Activated T-helper 9 cell treated with anti-CD3 and anti-CD28 coated beads, Interleukin-2, amount 50 U/mL, for 16 hours (primary cell): ENCODE measurements around the gene LMF1.

Source experiments
- DNase-seq: peaks from one replicate; pipeline ENCODE4 v3.0.0-alpha.2; 2020; ENCODE audit warnings: low read depth

LMF1 gene

GRCh38 chr16:970766-971581 lies at the start of gene LMF1:
LMF1 (minus strand) TSS chr16:970984; CDS start chr16:970980, 4 bp downstream.
- peak; percentile 91 for DNase-seq

DNA sequence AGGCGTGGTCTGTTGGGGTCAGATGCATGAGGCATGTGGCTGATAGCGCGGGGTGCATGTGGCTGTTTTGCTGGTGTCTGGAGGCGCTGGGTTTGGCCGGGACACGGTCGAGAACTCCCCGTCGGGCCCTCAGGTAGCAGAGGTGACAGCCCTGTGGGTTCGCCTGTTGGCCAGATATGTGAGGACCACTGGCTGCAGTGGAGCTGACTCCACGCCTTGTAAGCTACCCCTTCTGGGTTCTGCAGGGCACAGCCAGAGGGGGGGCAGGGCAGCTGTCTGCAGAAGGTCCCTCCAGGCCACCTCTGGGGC lies 49.3 kb upstream of the LMF1 start:
- no peak for DNase-seq

- no peak for DNase-seq
These were observed 48.7 kb upstream of the LMF1 start for GRCh38 chr16:1019231-1020090.

DNA sequence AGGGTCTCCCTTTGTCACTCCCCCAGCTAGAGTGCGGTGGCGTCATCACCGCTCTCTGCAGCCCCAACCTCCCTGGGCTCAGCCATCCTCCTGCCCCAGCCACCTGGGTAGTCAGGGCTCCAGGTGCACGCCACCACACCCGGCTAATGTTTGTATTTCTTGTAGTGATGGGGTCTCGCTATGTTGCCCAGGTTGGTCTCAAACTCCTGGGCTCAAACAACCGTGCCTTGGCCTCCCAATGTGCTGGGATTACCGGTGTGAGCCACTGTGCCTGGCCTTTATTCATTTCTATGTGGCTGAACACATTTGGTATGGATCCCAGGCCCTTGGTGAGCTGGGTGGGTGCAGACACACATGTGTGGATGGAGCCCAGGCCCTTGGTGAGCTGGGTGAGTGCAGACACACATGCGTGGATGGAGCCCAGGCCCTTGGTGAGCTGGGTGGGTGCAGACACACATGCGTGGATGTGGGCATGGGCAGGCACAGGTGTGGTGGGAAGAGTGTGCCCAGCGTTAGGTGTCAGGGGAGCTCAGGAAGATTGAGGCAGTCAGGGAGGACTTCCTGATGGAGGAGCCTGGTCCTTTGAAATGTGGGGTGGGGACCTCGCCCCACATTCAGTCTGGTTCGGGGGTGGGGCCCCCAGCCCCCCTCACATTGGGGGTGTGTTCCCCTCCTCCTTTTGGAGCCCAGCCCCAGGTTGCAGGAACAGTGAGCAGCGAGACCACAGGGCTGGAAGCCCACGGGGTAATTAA lies 47.8 kb upstream of the LMF1 start:
- DNase-seq: no peak

DNA sequence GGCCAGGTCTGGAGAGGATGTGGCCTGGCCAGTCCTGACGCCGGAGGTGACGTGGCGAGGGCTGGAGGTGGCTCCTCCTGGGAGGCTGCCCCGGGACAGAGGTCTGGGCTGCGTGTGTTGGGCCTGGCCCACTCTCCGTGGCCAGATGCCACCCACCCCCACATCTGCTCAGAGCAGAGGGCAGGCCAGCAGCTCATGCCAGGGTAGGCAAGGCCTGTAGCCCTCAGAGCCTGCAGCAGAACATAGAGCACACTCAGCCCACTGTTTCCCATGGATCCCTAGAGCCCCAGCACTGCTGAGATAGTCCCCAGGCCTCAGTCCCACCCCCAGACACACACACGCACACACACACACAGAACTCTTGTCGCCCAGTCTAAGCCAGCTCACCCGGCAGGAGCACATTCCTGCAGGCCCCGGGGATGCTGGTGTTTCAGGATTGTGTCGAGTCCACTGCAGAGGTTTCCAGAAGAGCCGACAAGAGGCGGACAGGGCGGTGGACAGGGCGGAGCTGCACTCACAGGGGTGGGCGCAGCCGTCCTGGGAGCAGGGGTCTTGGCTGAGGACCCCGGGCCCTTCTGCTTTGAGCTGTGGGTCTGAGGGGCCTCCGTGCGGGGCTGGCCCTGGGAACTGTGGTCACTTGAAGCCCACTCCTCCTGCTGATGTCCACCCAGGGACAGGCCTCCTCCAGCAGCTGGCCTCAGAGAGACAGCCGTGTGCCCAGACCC lies 44.1 kb upstream of the LMF1 start:
- DNase-seq: no peak

- no peak for DNase-seq
These were observed 43.4 kb upstream of the LMF1 start for GRCh38 chr16:1014221-1014620.

DNA sequence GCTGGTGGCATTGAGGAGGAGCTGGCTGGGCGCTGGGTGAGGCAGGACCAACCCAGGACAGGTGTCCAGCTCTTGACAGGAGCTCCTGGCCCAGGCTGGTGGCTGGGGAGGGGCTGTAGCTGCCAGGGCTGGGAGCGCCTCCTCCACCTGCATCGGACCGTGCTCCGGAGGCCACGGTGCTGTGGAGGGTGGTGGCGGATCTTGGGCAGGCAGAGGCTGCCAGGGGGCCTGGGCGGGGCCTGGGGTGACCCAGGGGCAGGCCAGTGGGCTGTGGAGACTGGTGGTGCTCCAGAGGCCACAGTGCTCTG lies 42.8 kb upstream of the LMF1 start:
- no peak for DNase-seq

DNA sequence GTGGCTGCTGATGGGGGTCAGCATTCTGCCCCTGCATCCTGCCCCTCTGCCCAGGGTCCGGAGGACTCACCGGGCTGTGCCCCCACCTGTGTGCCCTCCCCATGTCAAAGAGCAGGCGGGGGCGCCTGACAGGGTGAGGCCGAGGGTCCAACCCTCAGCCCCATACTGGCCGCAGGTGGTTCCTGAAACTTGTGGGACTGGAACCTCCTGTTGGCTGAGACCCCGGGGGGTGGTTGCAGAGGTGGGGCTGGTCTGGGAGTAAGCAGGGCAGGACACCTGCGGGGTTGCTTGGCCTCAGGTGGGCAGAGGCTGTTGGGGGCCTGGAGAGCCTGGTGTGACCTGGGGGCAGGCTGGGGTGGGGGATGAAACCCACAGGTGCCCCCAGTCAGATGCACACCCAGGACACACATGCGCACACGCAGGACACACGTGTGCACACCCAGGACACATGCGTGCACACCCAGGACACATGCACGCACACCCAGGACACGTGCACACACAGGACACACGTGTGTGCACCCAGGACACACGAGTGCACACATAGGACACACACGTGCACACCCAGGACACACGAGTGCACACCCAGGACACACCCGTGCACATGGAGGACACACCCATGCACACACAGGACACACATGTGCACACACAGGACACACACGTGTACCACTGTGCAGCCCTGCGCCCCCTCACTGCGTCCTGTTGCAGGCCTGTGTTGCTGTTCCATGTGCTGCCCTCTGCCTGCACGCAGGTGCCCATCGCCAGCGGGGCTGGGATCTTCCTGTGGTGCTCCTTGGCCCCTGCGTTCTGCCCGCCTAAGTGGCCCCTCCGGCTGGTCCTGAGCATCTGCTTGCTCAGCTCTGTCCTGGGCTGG lies 42.2 kb upstream of the LMF1 start:
- no peak for DNase-seq

GRCh38 chr16:1012135-1012534 lies 41.4 kb upstream of the LMF1 start:
- no peak for DNase-seq

- no peak for DNase-seq
These were observed 40.7 kb upstream of the LMF1 start for GRCh38 chr16:1011316-1012082.

DNA sequence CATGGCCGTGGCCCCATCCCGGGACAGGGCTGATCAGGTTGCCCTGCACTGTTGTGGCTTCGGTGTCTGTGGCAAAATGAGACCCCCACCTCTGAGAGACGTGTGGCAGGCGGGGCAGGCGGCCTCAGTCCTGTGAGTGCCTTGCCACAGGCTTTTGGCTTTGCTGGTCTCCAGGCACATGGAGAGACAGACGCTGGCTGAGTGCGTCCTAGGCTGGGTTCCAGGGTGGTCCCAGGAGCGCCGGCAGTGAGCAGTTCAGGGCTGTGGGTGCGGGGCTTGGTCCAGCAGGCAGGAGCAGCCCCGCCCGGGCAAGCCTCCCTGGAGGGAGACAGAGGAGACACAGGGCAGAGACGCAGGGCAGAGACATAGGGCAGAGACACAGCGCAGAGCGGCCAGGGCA lies 40.0 kb upstream of the LMF1 start:
- DNase-seq: no peak

GRCh38 chr16:1010251-1010650 lies 39.5 kb upstream of the LMF1 start:
- no peak for DNase-seq

DNA sequence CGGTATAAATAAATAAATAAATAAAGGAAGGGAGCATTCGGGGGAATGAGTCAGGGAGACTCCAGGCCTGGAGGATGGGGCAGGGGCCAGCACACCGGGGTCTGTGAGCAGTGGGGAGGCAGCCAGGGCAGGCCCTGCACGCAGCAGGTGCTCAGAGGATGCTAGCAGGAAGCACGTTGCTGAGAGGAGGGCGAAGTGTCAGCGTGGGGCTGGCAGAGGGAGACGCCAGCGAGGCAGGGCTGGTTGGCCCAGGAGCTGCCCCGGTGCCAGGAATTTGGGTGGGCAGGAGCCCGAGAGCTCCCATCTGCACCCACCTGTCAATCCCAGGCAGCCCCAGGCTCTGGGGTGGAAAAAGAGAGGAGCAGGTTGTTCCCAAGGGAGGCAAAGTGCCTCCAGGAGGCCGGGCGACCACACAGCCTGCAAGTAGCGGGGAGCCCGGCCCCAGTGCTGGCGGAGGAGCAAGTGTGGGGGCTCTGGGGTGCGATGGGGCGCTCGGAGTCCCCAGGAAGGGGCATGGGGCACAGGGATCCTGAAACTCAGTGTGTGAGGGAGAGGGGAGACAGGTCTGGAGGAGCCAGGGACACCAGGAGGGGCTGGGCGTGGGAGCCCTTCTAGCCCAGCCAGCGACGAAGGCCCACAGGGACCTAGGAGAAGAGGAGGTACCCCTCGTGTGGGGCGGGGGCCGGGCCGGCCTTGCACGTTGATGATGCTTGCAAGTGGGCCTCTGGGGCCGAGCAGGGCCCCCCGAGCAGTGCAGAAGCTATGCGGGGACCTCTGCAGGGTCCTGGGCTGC lies 38.8 kb upstream of the LMF1 start:
- DNase-seq: no peak

DNA sequence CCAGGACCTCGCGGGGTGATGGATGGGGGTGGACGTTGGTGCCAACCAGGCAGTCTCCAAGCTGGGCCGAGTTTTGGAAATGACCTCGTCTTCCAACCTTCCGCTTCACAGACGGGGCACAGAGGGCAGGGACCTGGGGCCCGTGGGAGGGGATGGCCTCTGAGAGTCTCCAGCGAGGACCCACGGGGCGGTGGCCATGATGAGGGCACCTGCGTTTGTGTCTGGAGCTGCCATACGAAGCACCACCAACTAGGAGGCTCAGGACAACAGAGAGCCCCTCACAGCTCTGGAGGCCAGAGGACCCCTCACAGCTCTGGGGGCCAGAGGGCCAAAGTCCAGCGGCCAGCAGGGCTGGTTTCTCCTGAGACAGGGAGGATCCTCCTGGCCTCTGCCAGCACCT lies 37.3 kb upstream of the LMF1 start:
- no peak for DNase-seq

DNA sequence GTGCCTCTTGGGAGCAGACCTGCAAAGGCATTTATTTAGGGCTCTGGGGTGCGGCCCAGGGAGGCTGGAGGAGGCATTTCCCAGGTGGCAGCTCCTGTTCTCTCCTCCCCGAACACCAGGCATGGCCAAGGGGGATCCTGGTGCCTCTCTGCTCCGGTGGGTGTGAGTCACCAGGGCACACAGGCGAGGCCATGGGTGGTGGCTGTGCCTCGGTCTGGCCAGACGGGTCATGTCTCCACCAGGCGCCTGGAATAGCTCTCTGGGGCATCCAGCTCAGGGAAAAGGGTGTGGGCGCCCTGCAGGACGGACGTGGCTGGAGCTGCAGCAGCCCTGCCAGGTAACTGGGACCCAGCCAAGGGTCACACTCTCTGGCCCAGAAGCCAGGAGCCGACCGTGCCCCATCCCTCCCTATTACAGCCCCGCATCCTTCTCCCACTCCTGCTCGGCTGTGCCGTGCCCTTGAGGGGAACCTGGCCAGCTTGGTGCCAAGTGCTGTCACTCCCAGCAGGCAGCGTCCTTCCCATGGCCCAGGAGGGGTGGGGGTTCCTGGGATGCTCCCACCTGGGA lies 36.6 kb upstream of the LMF1 start:
- no peak for DNase-seq

GRCh38 chr16:1006781-1007180 lies 36.0 kb upstream of the LMF1 start:
- no peak for DNase-seq

GRCh38 chr16:1005286-1005685 lies 34.5 kb upstream of the LMF1 start:
- DNase-seq: no peak

DNA sequence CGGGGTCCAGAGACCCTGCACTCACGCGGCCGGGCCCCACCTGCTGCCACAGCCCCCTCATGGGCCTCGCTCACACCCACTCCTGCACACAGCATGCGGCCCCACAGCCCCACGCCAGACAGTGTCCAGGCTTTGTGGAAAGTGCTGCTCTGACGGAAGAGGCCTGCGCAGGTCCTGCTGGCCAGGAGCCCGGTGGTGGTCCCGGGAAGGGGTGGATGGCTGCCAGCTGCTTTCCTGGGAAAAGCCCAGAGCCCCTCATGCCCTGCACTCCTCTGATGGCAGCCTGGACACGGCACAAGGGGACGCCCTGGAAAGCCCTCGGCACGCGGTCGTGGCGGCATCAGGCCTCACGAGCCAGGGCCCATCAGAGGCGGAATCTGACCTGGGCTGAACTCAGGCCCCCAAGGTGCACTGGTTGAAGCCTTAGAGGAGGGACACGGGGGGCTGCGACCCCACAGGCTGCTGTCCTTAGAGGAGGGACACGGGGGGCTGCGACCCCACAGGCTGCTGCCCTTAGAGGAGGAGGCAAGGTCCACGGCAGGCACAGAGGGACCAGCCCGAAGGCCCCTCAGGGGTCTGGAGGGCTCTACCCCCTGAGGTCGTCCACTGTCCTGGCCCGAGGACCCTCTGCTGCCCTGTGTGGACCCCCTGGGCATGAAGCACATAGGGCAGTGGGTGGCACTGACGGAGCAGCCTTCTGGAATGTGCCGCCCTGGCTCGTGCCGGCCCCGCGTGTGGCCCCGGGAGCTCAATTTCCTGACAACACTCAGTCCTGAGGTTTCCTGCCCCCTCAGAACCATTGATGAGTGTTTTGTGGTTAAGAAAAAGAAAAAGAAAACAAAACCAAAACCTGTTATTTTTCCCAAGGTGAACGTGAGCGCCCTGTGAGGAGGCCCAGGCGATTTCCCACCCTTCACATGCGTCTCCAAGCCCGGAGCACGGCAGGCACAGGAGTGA lies 32.9 kb upstream of the LMF1 start:
- peak; percentile 47 for DNase-seq
